GM19043 (cell line): Measurements from ENCODE around the gene LEP.
"Not testable (repeated sequence)": the region's sequence is repeated elsewhere in the genome, so short reads cannot be mapped to it uniquely, and the experiment has no call there.

ENCODE experiments used
- ATAC-seq: cut with Tn5 transposase; IDR thresholded peaks from one replicate; pipeline ENCODE4 v1.9.1; 2021; ENCODE audit warnings: low read depth; ENCODE audit not compliant: unreplicated experiment

The LEP gene

DNA sequence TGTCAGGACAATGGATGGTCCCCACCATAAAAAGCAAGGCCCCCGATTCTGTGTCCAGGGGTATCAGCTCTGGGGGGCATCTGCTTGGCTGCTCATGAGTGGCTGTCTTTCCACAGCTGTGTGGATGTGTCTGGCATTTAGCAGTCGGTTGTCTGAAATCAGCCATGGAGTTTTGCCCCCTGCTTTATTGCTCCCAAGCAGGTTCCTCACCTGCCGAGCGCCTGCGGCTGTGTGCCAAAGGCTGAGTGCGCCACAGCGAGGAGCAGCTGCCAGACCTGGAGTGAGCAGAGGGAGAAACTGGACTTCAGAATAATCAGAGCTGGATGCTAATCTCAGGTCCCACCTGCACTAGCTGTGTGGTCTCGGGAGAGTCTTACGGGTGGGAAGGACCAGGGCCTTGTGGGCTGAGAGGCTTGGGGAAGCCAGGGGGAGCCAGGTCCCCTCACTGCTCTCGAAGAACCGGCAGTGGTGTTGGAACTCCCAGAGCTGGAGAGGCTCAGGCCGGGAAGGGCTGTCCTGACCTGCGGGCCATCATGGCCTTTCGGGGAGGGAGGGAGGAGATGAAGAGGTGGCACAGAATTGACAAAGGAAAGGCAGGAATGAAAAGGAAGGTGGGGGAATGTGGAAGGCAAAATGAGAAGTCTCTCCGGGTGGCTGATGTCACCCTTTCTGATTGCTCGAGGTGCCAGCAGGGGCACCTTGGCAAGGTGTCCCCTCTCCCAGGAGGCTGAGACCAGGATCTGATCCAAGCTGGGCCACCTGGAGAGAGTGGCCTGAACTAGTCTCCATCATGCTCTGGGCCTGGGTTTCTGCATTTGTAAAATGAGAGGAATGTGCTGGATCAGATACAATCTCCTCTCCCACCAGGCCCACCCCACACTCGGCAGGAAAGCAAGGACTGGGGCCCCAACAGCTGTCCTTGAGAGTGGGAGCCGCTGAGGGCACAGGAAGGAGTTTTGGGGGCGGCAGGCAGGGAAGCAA lies 30.2 kb upstream of the LEP start:
- no peak for ATAC-seq

GRCh38 chr7:128211626-128212025 lies 29.5 kb upstream of the LEP start:
- ATAC-seq: no peak

- ATAC-seq: no peak
Measured at GRCh38 chr7:128214463-128214862, 26.6 kb upstream of the LEP start.

- ATAC-seq: no peak
Measured at GRCh38 chr7:128215281-128215680, 25.8 kb upstream of the LEP start.

- ATAC-seq: no peak
Measured at GRCh38 chr7:128215739-128216138, 25.3 kb upstream of the LEP start.

- ATAC-seq: no peak
Measured at GRCh38 chr7:128217030-128217805, 23.9 kb upstream of the LEP start.

- ATAC-seq: no peak
Measured at GRCh38 chr7:128217967-128218652, 23.0 kb upstream of the LEP start.

GRCh38 chr7:128219636-128220035 lies 21.4 kb upstream of the LEP start:
- ATAC-seq: no peak

GRCh38 chr7:128221929-128222403 lies 19.1 kb upstream of the LEP start:
- ATAC-seq: no peak

- ATAC-seq: no peak
Measured at GRCh38 chr7:128226132-128226980, 14.7 kb upstream of the LEP start.

GRCh38 chr7:128227271-128227670 lies 13.8 kb upstream of the LEP start:
- no peak for ATAC-seq

DNA sequence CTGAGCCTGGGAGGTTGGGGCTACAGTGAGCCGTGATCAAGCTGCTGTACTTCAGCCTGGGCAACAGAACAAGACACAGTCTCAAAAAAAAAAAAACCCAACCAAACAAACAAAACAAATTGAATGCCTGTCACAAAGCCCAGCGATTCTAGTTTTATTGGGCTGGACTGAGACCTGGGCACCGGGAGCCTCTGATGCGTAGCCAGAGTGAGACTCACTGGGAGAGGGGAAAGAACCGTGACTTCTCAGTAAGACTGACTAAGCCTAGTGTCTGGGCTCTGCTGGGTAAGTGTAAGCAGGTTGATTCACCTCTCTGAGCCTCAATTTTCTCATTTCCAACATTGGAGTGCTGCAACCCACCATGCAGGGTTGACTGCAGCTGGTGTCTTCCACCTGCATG lies 10.1 kb upstream of the LEP start:
- no peak for ATAC-seq

GRCh38 chr7:128231677-128232076 lies 9.4 kb upstream of the LEP start:
- ATAC-seq: no peak

DNA sequence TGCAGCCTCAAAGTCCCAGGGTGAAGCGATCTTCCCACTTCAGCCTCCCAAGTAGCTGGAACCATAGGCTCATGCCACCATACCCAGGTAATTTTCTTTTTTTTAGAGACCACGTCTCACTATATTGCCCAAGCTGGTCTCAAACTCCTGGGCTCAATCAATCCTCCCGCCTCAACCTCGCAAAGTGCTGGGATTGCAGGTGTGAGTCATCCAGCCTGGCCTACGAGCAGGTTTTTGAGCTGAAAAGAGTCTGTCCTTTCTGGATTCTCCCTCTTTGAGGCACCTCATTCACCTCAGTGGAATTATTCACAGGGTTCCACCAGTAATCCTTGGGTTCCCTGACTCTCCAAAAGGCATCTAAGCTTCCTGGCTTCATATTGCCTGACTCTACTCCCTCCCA lies 7.6 kb upstream of the LEP start:
- no peak for ATAC-seq

DNA sequence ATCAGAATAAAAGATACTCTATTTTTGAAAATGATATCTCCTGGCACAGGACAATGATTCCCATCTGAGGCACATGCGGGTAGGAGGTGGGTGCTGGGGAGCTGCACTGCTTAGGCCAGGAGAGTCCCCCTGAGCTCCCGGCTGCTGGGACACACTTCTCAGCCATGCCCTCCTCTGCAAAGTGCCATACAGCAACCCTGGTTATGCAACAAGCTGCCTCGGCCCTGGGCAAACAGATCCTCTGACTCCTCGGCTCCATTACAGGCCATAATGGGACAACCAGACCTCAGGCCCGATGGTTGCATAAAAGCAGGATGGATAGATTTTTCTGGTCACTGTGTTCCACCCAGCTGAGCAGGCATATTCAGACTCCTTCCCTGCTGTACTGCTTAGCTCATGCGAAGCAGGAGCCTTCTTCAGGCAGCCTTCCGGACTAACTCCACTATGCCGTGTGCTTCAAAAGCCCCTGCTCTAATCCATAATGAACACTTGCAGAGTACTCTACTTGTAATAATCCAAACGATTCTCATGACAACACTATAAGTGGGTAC lies 6.5 kb upstream of the LEP start:
- no peak for ATAC-seq

GRCh38 chr7:128235471-128235870 lies 5.6 kb upstream of the LEP start:
- no peak for ATAC-seq

DNA sequence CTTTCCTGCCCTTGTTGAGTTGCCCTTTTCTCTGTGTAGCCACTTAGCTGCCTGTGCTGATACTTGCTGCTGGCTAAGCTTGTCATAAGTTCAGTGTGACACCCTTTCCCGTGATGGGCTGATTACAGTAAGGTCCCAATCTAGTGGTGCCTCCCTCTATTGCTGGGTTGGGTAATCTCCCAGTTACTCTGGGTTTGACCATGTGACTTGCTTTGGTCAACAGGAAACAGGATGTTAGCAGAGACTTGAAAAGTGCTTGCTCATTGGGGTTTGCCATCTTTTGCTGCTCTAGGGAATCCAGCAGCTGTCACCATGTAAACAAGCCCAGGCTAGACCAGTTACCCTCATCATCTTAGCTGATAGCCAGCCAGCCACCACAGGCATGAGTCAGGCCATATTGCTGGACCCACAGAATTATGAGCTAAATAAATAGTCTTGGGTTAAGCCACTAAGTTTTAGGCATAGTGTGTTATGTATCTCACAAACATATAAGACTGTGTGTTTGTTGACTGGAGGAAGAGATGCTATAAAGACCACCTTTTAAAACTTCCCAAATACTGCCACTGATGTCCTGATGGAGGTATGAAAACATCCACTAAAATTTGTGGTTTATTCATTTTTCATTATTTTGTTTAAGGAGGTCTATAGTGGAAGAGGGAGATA lies 4.0 kb upstream of the LEP start:
- ATAC-seq: no peak

DNA sequence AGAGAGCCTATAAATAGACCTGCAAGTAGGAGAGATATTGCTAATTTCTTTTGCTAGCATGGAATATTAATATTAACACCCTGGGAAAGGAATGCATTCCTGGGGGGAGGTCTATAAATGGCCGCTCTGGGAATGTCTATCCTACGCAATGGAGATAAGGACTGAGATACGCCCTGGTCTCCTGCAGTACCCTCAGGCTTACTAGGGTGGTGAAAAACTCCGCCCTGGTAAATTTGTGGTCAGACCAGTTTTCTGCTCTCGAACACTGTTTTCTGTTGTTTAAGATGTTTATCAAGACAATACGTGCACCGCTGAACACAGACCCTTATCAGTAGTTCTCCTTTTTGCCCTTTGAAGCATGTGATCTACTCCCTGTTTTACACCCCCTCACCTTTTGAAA lies 1.9 kb upstream of the LEP start:
- ATAC-seq: not testable (repeated sequence)

GRCh38 chr7:128242661-128243060 lies 1.6 kb downstream of the LEP start:
- no peak for ATAC-seq
